ENCODE results near the gene GRM8.

GRCh38 chr7:126449611-126450268, 803.0 kb downstream of the GRM8 start:
- TF ChIP-seq CTCF (IDR thresholded peaks at IDR 0.05; ENCODE audit: low read length): no peak
- no peak for TF ChIP-seq EZH2 (IDR thresholded peaks at IDR 0.05; ENCODE audit: borderline replicate concordance, low read length)
